ENCODE results near the gene VWC2.
"Not testable (repeated sequence)": the region's sequence is repeated elsewhere in the genome, so short reads cannot be mapped to it uniquely, and the experiment has no call there.

The VWC2 gene

GRCh38 chr7:49850921-49851613 lies 77.6 kb downstream of the VWC2 start:
- Histone ChIP-seq H3K9me3 (ENCODE audit: control insufficient read depth, insufficient read depth, low read depth, low read length) (no peaks in the 10 kb centered on the region), H3K36me3 (ENCODE audit: control insufficient read depth, insufficient read depth, low read length) (no peaks in the 10 kb centered on the region), H3K27ac (ENCODE audit: low read depth, low read length) (no peak overlapping the region), H3K9ac (ENCODE audit: low read length) (no peak overlapping the region), H3K4me3 (ENCODE audit: low read depth, low read length) (no peak overlapping the region), H3K27me3 (ENCODE audit: control insufficient read depth, insufficient read depth, low read length) (no peaks in the 10 kb centered on the region), H3K4me1 (ENCODE audit: control insufficient read depth, insufficient read depth, low read length) (peaks cover 14% of the 10 kb centered on the region)

- peaks cover 16% of the 10 kb centered on the region for H3K4me1 ChIP-seq (ENCODE audit: control insufficient read depth, insufficient read depth, low read length)
- H3K27ac ChIP-seq (ENCODE audit: low read depth, low read length); H3K9ac ChIP-seq (ENCODE audit: low read length); H3K9me3 ChIP-seq (ENCODE audit: control insufficient read depth, insufficient read depth, low read depth, low read length); H3K4me3 ChIP-seq (ENCODE audit: low read depth, low read length); H3K27me3 ChIP-seq (ENCODE audit: control insufficient read depth, insufficient read depth, low read length); H3K36me3 ChIP-seq (ENCODE audit: control insufficient read depth, insufficient read depth, low read length): not testable (repeated sequence)
These were observed 78.1 kb downstream of the VWC2 start for GRCh38 chr7:49851614-49851934.

GRCh38 chr7:49852619-49853462 lies 79.4 kb downstream of the VWC2 start:
- Histone ChIP-seq H3K9ac (ENCODE audit: low read length) (no peak overlapping the region), H3K27ac (ENCODE audit: low read depth, low read length) (no peak overlapping the region), H3K9me3 (ENCODE audit: control insufficient read depth, insufficient read depth, low read depth, low read length) (no peaks in the 10 kb centered on the region), H3K4me3 (ENCODE audit: low read depth, low read length) (no peak overlapping the region), H3K36me3 (ENCODE audit: control insufficient read depth, insufficient read depth, low read length) (no peaks in the 10 kb centered on the region), H3K4me1 (ENCODE audit: control insufficient read depth, insufficient read depth, low read length) (peaks cover 16% of the 10 kb centered on the region), H3K27me3 (ENCODE audit: control insufficient read depth, insufficient read depth, low read length) (no peaks in the 10 kb centered on the region)

GRCh38 chr7:49855281-49855980 lies 82.0 kb downstream of the VWC2 start:
- no peak overlapping the region for H3K4me3 ChIP-seq (ENCODE audit: low read depth, low read length)
- peaks cover 16% of the 10 kb centered on the region for H3K4me1 ChIP-seq (ENCODE audit: control insufficient read depth, insufficient read depth, low read length)
- no peak overlapping the region for H3K27ac ChIP-seq (ENCODE audit: low read depth, low read length)
- H3K27me3 ChIP-seq (ENCODE audit: control insufficient read depth, insufficient read depth, low read length), result no peaks in the 10 kb centered on the region
- no peak overlapping the region for H3K9ac ChIP-seq (ENCODE audit: low read length)
- no peaks in the 10 kb centered on the region for H3K9me3 ChIP-seq (ENCODE audit: control insufficient read depth, insufficient read depth, low read depth, low read length)
- no peaks in the 10 kb centered on the region for H3K36me3 ChIP-seq (ENCODE audit: control insufficient read depth, insufficient read depth, low read length)

GRCh38 chr7:49860293-49860692 lies 86.9 kb downstream of the VWC2 start:
- Histone ChIP-seq H3K9me3 (ENCODE audit: control insufficient read depth, insufficient read depth, low read depth, low read length) (no peaks in the 10 kb centered on the region), H3K27me3 (ENCODE audit: control insufficient read depth, insufficient read depth, low read length) (no peaks in the 10 kb centered on the region), H3K27ac (ENCODE audit: low read depth, low read length) (no peak overlapping the region), H3K4me3 (ENCODE audit: low read depth, low read length) (no peak overlapping the region), H3K4me1 (ENCODE audit: control insufficient read depth, insufficient read depth, low read length) (peaks cover 9% of the 10 kb centered on the region), H3K9ac (ENCODE audit: low read length) (no peak overlapping the region), H3K36me3 (ENCODE audit: control insufficient read depth, insufficient read depth, low read length) (no peaks in the 10 kb centered on the region)

GRCh38 chr7:49866076-49866735 lies 92.8 kb downstream of the VWC2 start:
- Histone ChIP-seq H3K4me1 (ENCODE audit: control insufficient read depth, insufficient read depth, low read length) (peaks cover 14% of the 10 kb centered on the region), H3K9me3 (ENCODE audit: control insufficient read depth, insufficient read depth, low read depth, low read length) (no peaks in the 10 kb centered on the region), H3K27me3 (ENCODE audit: control insufficient read depth, insufficient read depth, low read length) (no peaks in the 10 kb centered on the region), H3K27ac (ENCODE audit: low read depth, low read length) (no peak overlapping the region), H3K9ac (ENCODE audit: low read length) (no peak overlapping the region), H3K36me3 (ENCODE audit: control insufficient read depth, insufficient read depth, low read length) (no peaks in the 10 kb centered on the region), H3K4me3 (ENCODE audit: low read depth, low read length) (no peak overlapping the region)

- no peaks in the 10 kb centered on the region for H3K36me3 ChIP-seq (ENCODE audit: control insufficient read depth, insufficient read depth, low read length)
- no peaks in the 10 kb centered on the region for H3K9me3 ChIP-seq (ENCODE audit: control insufficient read depth, insufficient read depth, low read depth, low read length)
- H3K4me1 ChIP-seq (ENCODE audit: control insufficient read depth, insufficient read depth, low read length), result peaks cover 14% of the 10 kb centered on the region
- H3K27me3 ChIP-seq (ENCODE audit: control insufficient read depth, insufficient read depth, low read length), result no peaks in the 10 kb centered on the region
- no peak overlapping the region for H3K4me3 ChIP-seq (ENCODE audit: low read depth, low read length)
- H3K9ac ChIP-seq (ENCODE audit: low read length), result no peak overlapping the region
- no peak overlapping the region for H3K27ac ChIP-seq (ENCODE audit: low read depth, low read length)
These were observed 93.5 kb downstream of the VWC2 start for GRCh38 chr7:49866910-49867309.

GRCh38 chr7:49873420-49873819 lies 100.0 kb downstream of the VWC2 start:
- Histone ChIP-seq H3K27me3 (ENCODE audit: control insufficient read depth, insufficient read depth, low read length) (no peaks in the 10 kb centered on the region), H3K4me1 (ENCODE audit: control insufficient read depth, insufficient read depth, low read length) (no peaks in the 10 kb centered on the region), H3K9ac (ENCODE audit: low read length) (no peak overlapping the region), H3K27ac (ENCODE audit: low read depth, low read length) (no peak overlapping the region), H3K36me3 (ENCODE audit: control insufficient read depth, insufficient read depth, low read length) (no peaks in the 10 kb centered on the region), H3K9me3 (ENCODE audit: control insufficient read depth, insufficient read depth, low read depth, low read length) (no peaks in the 10 kb centered on the region), H3K4me3 (ENCODE audit: low read depth, low read length) (no peak overlapping the region)

GRCh38 chr7:49875336-49875735 lies 101.9 kb downstream of the VWC2 start:
- no peak overlapping the region for H3K9ac ChIP-seq (ENCODE audit: low read length)
- H3K4me1 ChIP-seq (ENCODE audit: control insufficient read depth, insufficient read depth, low read length), result no peaks in the 10 kb centered on the region
- no peaks in the 10 kb centered on the region for H3K36me3 ChIP-seq (ENCODE audit: control insufficient read depth, insufficient read depth, low read length)
- no peak overlapping the region for H3K27ac ChIP-seq (ENCODE audit: low read depth, low read length)
- no peaks in the 10 kb centered on the region for H3K9me3 ChIP-seq (ENCODE audit: control insufficient read depth, insufficient read depth, low read depth, low read length)
- H3K27me3 ChIP-seq (ENCODE audit: control insufficient read depth, insufficient read depth, low read length), result no peaks in the 10 kb centered on the region
- H3K4me3 ChIP-seq (ENCODE audit: low read depth, low read length), result no peak overlapping the region

- Histone ChIP-seq H3K9ac (ENCODE audit: low read length) (no peak overlapping the region), H3K27me3 (ENCODE audit: control insufficient read depth, insufficient read depth, low read length) (no peaks in the 10 kb centered on the region), H3K27ac (ENCODE audit: low read depth, low read length) (no peak overlapping the region), H3K36me3 (ENCODE audit: control insufficient read depth, insufficient read depth, low read length) (no peaks in the 10 kb centered on the region), H3K4me3 (ENCODE audit: low read depth, low read length) (no peak overlapping the region), H3K4me1 (ENCODE audit: control insufficient read depth, insufficient read depth, low read length) (no peaks in the 10 kb centered on the region), H3K9me3 (ENCODE audit: control insufficient read depth, insufficient read depth, low read depth, low read length) (no peaks in the 10 kb centered on the region)
These were observed 102.8 kb downstream of the VWC2 start for GRCh38 chr7:49876202-49876601.

GRCh38 chr7:49878089-49878488 lies 104.7 kb downstream of the VWC2 start:
- Histone ChIP-seq H3K27ac (ENCODE audit: low read depth, low read length) (no peak overlapping the region), H3K4me1 (ENCODE audit: control insufficient read depth, insufficient read depth, low read length) (no peaks in the 10 kb centered on the region), H3K36me3 (ENCODE audit: control insufficient read depth, insufficient read depth, low read length) (no peaks in the 10 kb centered on the region), H3K4me3 (ENCODE audit: low read depth, low read length) (no peak overlapping the region), H3K9me3 (ENCODE audit: control insufficient read depth, insufficient read depth, low read depth, low read length) (no peaks in the 10 kb centered on the region), H3K27me3 (ENCODE audit: control insufficient read depth, insufficient read depth, low read length) (no peaks in the 10 kb centered on the region), H3K9ac (ENCODE audit: low read length) (no peak overlapping the region)

All from HUES6 (cell line).